ENCODE results near the gene SPDYC.

- TF ChIP-seq MTA1 (IDR thresholded peaks at IDR 0.05; ENCODE audit: borderline replicate concordance): no peak
- TF ChIP-seq CTCF (IDR thresholded peaks at IDR 0.05 in 2 of 3, conservative IDR thresholded peaks at IDR 0.05 in 1 of 3; ENCODE audit: insufficient read depth in 2 of 3, low read depth in 1 of 3, low read length in 3 of 3): no peak
- no peak for TF ChIP-seq POLR2AphosphoS5 (IDR thresholded peaks at IDR 0.05; ENCODE audit: control insufficient read depth, insufficient read depth, low read depth, low read length)
- TF ChIP-seq ZHX1 (conservative IDR thresholded peaks at IDR 0.05; ENCODE audit: low read length): no peak
- TF ChIP-seq ZNF324 (CRISPR knock-in tag; IDR thresholded peaks at IDR 0.05): no peak
- no peak for TF ChIP-seq POLR2A (conservative IDR thresholded peaks at IDR 0.05)
- no peak for TF ChIP-seq CBFB (CRISPR knock-in tag; IDR thresholded peaks at IDR 0.05)
- no peak for TF ChIP-seq ELF4 (CRISPR knock-in tag; IDR thresholded peaks at IDR 0.05)
- no peak for TF ChIP-seq RNF2 (IDR thresholded peaks at IDR 0.05)
- no peak for TF ChIP-seq TCFL5 (CRISPR knock-in tag; conservative IDR thresholded peaks at IDR 0.05)
- no peak for TF ChIP-seq ZNF274 (IDR thresholded peaks at IDR 0.05; ENCODE audit: borderline replicate concordance, low read depth, low read length)
Observed at GRCh38 chr11:65206441-65206841, 36.4 kb downstream of the SPDYC start.
